T-helper 2 cell treated with Interferon-gamma antibody and Interleukin-4, amounts not matched to agents 5 μg/mL and 100 μg/mL, for 36 hours (primary cell): Measurements from ENCODE around the gene CD200R1.

Experiments used
- DNase-seq: peaks from one replicate; pipeline ENCODE4 v3.0.0; 2021; ENCODE audit warnings: low spot score
- H3K27ac Mint-ChIP-seq: one replicate; pipeline ENCODE4 v1.8.0; 2021; ENCODE audit warnings: mild to moderate bottlenecking, mixed read lengths
- H3K27me3 Mint-ChIP-seq: one replicate; pipeline ENCODE4 v1.8.0; 2021; ENCODE audit warnings: low read depth, mixed read lengths
- H3K36me3 Mint-ChIP-seq: one replicate; pipeline ENCODE4 v1.8.0; 2021; ENCODE audit warnings: low read depth, mixed read lengths
- H3K4me1 Mint-ChIP-seq: one replicate; pipeline ENCODE4 v1.8.0; 2021; ENCODE audit warnings: low read depth, mixed read lengths
- H3K4me3 Mint-ChIP-seq: one replicate; pipeline ENCODE4 v1.8.0; 2022; ENCODE audit warnings: mild to moderate bottlenecking, moderate library complexity, mixed read lengths
- H3K9me3 Mint-ChIP-seq: one replicate; pipeline ENCODE4 v1.8.0; 2021; ENCODE audit warnings: mixed read lengths

The CD200R1 gene, protein sequence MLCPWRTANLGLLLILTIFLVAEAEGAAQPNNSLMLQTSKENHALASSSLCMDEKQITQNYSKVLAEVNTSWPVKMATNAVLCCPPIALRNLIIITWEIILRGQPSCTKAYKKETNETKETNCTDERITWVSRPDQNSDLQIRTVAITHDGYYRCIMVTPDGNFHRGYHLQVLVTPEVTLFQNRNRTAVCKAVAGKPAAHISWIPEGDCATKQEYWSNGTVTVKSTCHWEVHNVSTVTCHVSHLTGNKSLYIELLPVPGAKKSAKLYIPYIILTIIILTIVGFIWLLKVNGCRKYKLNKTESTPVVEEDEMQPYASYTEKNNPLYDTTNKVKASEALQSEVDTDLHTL

DNA sequence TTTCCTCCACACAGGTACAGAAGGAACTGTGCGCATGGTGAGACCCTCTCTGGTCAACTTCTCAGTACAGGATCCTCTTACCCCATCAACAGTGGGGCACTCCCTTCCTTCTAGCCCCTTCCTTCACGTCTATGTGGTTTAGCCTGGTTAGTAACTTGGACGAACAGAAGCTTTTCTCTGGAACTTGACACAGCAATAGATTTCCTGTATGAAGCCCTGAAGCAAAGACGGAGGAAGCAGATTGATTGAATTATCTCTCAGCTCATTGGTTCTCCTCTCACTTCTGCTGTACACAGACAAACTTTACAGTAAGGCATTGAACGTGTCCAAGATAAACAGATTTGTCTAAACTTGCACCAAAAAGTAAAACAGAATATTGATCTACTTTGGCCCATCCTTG lies at the start of gene CD200R1:
Gene CD200R1 (minus strand): TSS at position 210 of the 400 bp plus-strand sequence. CDS start 246 bp downstream, outside the sequence.
- peak within 1 kb of the TSS; percentile 86 for H3K27ac Mint-ChIP-seq
- peak within 1 kb of the TSS; percentile 90 for H3K4me3 Mint-ChIP-seq
- no peak for DNase-seq
- H3K36me3 Mint-ChIP-seq: peaks cover 3% of the 10 kb centered on the region
- no peaks in the 10 kb centered on the region for H3K27me3 Mint-ChIP-seq
- peaks cover 60% of the 10 kb centered on the region for H3K4me1 Mint-ChIP-seq
- H3K9me3 Mint-ChIP-seq: no peaks in the 10 kb centered on the region

DNA sequence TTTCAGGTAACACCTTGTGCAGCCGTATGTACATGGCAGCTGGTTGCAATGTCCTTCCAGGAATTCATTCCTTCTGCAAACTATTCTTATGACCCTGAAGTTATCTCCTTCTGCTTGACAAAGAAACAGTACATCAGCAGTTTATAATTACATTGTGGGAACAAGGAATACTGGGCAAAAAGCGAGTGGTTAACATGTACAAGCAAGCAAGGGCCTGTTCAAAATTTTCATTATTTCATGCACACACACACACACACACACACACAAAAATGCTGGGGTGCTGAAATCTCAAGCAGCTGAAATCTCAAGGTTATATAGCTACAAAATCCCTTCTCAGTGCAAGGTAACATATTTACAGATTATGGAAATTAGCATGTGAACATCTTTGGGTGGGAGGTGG lies 46.6 kb upstream of the CD200R1 start:
- Mint-ChIP-seq H3K36me3 (peaks cover 10% of the 10 kb centered on the region), H3K27ac (no peak overlapping the region), H3K4me1 (peaks cover 23% of the 10 kb centered on the region)

DNA sequence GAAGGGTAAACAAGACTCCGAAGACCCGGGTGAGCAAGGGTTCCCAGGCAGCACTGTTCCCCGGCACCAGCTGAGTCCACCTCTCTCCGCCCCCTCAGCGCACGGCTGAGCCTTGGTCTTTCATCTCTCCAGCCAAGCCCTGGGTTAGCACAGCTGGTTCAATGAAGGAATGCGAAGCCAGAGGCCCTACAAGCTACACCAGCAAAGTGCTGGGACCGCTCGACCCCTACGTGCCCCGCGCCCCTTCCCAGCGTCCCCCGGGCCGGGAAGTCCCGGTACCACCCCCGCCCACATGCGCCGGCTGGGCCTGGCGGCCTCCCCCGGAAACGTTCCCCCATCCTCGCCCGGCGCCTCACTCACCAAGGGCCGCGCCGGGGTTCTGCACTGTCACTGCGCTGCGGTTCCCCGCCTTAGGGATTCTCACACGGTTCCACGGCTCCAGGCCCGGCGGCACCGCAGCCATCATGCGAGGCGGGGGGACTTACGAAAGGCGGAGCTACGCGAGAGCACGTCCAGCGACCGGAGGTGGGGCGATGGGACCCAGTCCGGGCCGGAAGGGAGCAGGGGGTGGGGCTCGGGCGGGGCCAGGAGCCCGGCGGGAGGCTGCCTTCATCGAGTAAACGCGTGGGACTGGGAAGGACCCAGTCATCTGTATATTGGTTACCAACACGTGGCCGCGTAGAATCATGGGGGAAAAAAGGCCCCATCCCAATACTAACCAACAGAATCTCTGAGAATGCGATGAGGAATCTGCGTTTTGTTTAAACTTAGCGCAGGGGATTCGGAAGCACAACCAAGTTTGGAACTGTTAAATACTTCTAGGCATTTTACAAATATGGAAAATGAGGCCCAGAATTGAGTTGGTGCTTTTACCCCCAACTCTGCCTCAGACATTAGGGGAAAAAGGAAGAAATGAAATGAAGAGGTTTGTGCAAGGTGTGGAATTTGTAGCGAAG lies 44.6 kb upstream of the CD200R1 start:
- Mint-ChIP-seq H3K4me3 (peak overlapping the region; percentile 88), H3K9me3 (no peaks in the 10 kb centered on the region), H3K27me3 (no peaks in the 10 kb centered on the region), H3K36me3 (peaks cover 21% of the 10 kb centered on the region), H3K4me1 (peaks cover 29% of the 10 kb centered on the region), H3K27ac (peak overlapping the region; percentile 88)
- peak; percentile 84 for DNase-seq

More for the DNA sequence above, 46.6 kb upstream of the CD200R1 start:
- Mint-ChIP-seq H3K4me3 (no peak overlapping the region), H3K27me3 (no peaks in the 10 kb centered on the region), H3K9me3 (no peaks in the 10 kb centered on the region)
- no peak for DNase-seq

DNA sequence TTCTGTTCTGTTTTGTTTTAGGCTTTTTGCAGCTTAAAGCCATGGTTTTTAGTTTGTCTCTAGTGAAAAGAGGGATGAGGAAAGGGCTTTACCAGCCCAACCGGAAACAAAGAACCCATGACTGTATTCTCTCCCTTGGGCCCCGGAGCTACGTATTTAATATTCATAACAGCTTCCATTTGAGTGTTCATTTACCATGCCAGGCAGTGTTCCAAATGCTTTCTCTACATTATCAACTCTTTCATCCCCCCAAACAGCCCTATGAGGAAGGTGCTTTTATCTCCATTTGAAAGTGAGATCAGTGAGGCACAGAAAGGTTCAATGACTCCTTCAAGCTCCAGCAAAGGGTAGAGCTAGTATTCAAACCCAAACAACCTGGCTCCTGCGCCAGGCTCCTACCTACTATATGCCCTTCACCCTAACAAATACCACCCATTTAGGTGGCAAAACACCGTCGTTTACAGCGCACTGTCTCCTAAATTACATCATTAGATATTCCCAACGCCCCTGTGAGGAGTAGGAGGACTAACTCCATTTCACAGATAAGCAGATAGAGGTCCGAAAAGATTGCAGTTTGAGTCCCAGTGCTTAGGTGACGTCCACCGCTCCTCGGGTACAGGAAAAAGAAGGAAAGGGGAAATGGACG lies 43.8 kb upstream of the CD200R1 start:
- Mint-ChIP-seq H3K4me3 (peak overlapping the region; percentile 88), H3K4me1 (peaks cover 30% of the 10 kb centered on the region), H3K9me3 (no peaks in the 10 kb centered on the region), H3K36me3 (peaks cover 24% of the 10 kb centered on the region), H3K27ac (peak overlapping the region; percentile 83), H3K27me3 (no peaks in the 10 kb centered on the region)
- no peak for DNase-seq

DNA sequence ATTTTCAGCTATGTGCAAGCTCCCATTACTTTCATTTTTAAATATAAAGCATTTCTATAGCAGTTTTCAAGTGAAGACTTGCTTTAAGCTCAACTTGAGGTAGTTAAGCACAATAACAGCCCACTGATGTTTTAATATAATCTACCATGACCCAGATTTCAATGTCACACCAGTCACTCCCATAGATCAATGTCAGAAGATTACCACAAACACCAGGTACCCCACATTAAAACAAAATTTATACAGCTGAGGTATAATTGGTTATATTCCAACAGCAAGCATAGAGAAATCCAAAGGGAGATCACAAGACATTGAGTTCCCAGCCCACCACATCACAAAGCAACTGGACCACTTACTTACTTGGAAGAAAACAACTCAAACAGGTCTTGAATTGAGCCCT lies 38.7 kb upstream of the CD200R1 start:
- peak overlapping the region; percentile 8 for H3K4me3 Mint-ChIP-seq

DNA sequence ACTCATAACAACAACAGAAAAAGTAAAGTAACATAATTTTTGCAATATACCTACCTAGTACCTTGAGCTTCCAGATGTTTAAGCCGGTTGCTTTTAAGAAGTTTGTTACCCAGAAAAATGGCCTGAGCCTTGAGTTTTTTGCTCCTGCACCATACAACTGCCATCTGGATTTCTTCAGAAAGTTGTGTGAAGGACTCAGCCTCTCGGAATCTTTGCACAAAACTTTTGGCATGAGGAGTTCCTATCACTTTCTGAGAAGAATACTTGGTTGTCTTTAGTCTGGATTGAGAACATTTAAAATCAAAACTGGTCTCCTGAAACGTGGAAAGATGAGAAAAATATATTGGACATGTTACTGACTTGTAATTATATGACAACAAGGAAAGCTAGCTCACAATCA lies 33.2 kb upstream of the CD200R1 start:
- no peak for DNase-seq
- no peak overlapping the region for H3K27ac Mint-ChIP-seq
- H3K9me3 Mint-ChIP-seq: no peaks in the 10 kb centered on the region
- H3K4me3 Mint-ChIP-seq: no peak overlapping the region
- H3K27me3 Mint-ChIP-seq: no peaks in the 10 kb centered on the region
- peaks cover 38% of the 10 kb centered on the region for H3K4me1 Mint-ChIP-seq
- H3K36me3 Mint-ChIP-seq: peaks cover 82% of the 10 kb centered on the region

More for the DNA sequence above, 38.7 kb upstream of the CD200R1 start:
- Mint-ChIP-seq H3K36me3 (peaks cover 68% of the 10 kb centered on the region), H3K27ac (peak overlapping the region; percentile 52), H3K9me3 (no peaks in the 10 kb centered on the region), H3K27me3 (no peaks in the 10 kb centered on the region), H3K4me1 (peaks cover 35% of the 10 kb centered on the region)
- no peak for DNase-seq

DNA sequence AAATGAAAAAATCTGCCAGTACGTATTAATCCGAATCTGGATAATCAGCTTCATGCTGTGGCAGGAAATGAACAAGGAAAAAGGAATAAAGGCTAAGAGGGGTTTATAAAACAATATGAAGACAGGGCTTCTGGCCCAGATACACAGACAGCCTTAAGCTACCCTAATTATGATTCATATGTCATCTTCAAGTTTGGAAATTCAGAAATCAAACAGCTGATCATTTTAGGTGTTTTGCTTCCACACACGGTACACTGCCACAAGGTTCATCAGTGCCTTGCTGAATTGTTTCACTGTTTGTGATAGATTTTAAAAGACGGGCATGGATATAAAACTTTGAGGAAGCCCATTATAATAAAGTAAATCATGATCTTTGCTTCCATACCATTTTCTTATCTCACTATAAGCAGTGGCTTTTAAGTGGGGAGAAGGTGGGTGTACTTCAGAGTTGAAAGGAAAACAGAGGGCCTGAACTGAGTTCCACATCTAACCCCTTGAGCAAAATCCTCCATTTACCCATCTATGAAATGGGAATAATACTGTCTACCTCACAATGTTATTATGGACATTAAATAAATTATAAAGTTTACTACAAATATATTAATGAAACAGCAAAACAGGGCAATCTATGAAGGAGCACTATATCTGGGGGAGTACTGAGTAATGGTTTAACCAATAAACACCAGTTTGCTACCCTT lies 31.6 kb upstream of the CD200R1 start:
- no peaks in the 10 kb centered on the region for H3K9me3 Mint-ChIP-seq
- H3K36me3 Mint-ChIP-seq: peaks cover 80% of the 10 kb centered on the region
- no peaks in the 10 kb centered on the region for H3K27me3 Mint-ChIP-seq
- no peak for DNase-seq
- H3K4me1 Mint-ChIP-seq: peaks cover 40% of the 10 kb centered on the region
- peak overlapping the region; percentile 70 for H3K4me3 Mint-ChIP-seq
- H3K27ac Mint-ChIP-seq: peak overlapping the region; percentile 74

DNA sequence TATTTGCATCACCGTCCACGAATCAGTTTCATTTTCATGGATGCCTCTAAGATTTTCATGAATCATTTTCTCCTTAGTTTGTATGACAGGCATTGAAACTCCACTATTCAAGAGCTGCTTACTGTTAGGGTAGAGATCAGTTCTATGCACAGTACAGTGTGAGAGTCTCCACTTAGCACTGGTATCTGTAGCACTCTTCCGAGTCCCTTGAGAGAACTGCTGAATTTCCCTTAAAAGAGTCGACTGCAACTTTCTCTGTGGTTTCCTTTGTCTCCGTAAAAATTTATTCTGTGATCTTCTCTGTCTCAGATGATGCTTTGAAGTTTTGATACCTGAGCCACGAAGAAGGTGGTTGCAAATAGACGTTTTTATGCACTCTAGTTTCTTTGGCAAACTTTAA lies 30.7 kb upstream of the CD200R1 start:
- H3K27me3 Mint-ChIP-seq: no peaks in the 10 kb centered on the region
- H3K4me1 Mint-ChIP-seq: peaks cover 45% of the 10 kb centered on the region
- peak; percentile 34 for DNase-seq
- H3K9me3 Mint-ChIP-seq: no peaks in the 10 kb centered on the region
- peak overlapping the region; percentile 74 for H3K27ac Mint-ChIP-seq
- H3K4me3 Mint-ChIP-seq: peak overlapping the region; percentile 70
- peaks cover 80% of the 10 kb centered on the region for H3K36me3 Mint-ChIP-seq

DNA sequence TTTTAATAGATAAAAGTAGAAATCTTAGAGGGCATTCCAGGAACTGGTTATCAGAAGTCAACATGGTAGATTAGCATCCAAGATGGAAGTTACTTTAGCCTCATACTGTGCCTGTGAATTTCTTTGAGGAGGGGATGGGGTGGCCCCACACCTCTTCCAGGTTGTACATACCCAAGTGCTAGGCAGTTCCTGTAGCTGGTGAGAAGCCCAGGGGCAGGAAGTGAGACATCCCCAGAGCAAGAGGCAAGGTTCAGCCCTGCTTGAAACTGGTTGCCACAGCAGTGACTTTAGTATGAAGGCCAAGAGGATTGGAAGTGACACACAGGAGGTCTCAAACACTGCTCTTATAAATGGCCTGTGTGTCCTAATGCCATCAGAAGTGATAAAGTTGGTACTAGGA lies 27.8 kb upstream of the CD200R1 start:
- Mint-ChIP-seq H3K27ac (peak overlapping the region; percentile 54), H3K4me1 (peaks cover 47% of the 10 kb centered on the region), H3K27me3 (no peaks in the 10 kb centered on the region), H3K9me3 (no peaks in the 10 kb centered on the region), H3K36me3 (peaks cover 72% of the 10 kb centered on the region), H3K4me3 (no peak overlapping the region)
- peak; percentile 27 for DNase-seq

DNA sequence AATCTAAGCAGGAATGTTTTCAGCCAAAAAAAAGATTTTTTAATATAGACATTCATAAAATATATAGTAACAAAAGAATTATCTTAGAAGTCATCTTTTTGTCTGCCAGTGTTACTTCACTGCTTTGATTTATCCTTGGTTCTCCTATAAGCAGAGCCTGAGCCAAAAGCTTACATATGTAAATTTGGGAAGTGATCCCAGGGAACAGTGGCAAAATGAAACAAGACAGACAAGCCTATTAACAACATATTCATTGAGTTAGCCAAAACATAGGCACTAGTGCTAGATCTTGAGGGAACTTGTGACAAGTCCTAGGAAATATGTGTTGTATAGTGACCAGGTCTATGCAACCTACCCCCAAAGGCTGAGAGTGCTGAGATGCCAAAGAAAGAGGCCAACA lies 27.1 kb upstream of the CD200R1 start:
- H3K9me3 Mint-ChIP-seq: no peaks in the 10 kb centered on the region
- H3K36me3 Mint-ChIP-seq: peaks cover 70% of the 10 kb centered on the region
- peak overlapping the region; percentile 54 for H3K27ac Mint-ChIP-seq
- H3K27me3 Mint-ChIP-seq: no peaks in the 10 kb centered on the region
- DNase-seq: no peak
- no peak overlapping the region for H3K4me3 Mint-ChIP-seq
- H3K4me1 Mint-ChIP-seq: peaks cover 44% of the 10 kb centered on the region

DNA sequence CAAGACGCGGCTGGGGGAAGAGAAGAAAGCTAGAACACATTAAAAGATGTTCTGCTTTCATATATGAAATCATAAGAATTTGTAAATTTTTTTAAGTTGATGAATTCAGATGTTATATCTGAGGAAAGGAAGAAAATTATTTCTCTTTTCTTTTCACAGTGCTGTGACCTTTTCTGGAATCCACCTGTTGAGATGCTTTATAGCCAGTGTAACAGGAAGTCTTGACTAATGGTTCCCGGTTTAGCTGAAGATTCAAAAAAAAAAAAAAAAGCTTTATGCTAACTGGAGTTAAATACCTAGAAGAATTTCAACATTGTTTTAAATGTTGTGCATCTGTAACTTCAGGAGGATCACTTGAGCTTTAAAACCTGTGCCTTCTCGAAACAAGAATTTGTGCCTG lies 25.8 kb upstream of the CD200R1 start:
- DNase-seq: no peak
- no peaks in the 10 kb centered on the region for H3K27me3 Mint-ChIP-seq
- H3K4me1 Mint-ChIP-seq: peaks cover 33% of the 10 kb centered on the region
- no peak overlapping the region for H3K27ac Mint-ChIP-seq
- no peak overlapping the region for H3K4me3 Mint-ChIP-seq
- H3K36me3 Mint-ChIP-seq: peaks cover 64% of the 10 kb centered on the region
- no peaks in the 10 kb centered on the region for H3K9me3 Mint-ChIP-seq

DNA sequence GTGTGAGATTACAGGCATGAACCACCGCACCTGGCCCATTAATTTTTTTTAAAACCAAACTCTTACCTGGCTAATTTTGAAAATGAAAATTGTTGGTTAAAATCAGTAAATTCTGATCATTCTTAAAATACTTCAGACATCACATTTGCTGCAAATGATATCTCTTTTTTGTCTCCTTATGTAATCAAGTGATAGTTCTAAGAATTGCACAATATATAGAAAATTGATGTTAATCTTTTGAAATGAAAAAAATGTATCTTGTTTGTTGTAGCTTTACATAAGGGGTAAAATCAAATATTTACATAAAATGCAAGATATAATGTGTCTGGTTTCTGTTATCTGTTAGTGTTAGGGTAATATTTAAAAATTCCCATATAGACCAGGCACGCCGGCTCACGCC lies 20.9 kb upstream of the CD200R1 start:
- H3K9me3 Mint-ChIP-seq: no peaks in the 10 kb centered on the region
- no peak overlapping the region for H3K27ac Mint-ChIP-seq
- DNase-seq: no peak
- no peaks in the 10 kb centered on the region for H3K27me3 Mint-ChIP-seq
- peaks cover 38% of the 10 kb centered on the region for H3K4me1 Mint-ChIP-seq
- no peak overlapping the region for H3K4me3 Mint-ChIP-seq
- H3K36me3 Mint-ChIP-seq: peaks cover 45% of the 10 kb centered on the region
